ENCODE data around the gene PLCH1. TPM values are rescaled to one million over a fixed set of nuclear protein-coding genes. Genes with fewer than 3 reads are reported as not detected.

The PLCH1 gene
- total and polyA plus RNA-seq, 2 of the 13 experiments (the other 11 are each of a cell fraction or from before 2014, with no cell fraction given) = 2.0 to 3.0 TPM

GRCh38 chr3:155605571-155605970 is 139.3 kb downstream of the PLCH1 start (continued):
- TF ChIP-seq CEBPZ (IDR thresholded peaks at IDR 0.05; ENCODE audit: low read length) = no peak
- no peak for TF ChIP-seq ZNF543 (CRISPR knock-in tag; IDR thresholded peaks at IDR 0.05)
- peak; percentile 86 for TF ChIP-seq IRF2 (CRISPR knock-in tag; IDR thresholded peaks at IDR 0.05)
- TF ChIP-seq ZNF589 (CRISPR knock-in tag; conservative IDR thresholded peaks at IDR 0.05) = no peak
- no peak for TF ChIP-seq ZNF577 (CRISPR knock-in tag; IDR thresholded peaks at IDR 0.05; ENCODE audit: borderline replicate concordance, low read depth)
- TF ChIP-seq, protein P1, sequence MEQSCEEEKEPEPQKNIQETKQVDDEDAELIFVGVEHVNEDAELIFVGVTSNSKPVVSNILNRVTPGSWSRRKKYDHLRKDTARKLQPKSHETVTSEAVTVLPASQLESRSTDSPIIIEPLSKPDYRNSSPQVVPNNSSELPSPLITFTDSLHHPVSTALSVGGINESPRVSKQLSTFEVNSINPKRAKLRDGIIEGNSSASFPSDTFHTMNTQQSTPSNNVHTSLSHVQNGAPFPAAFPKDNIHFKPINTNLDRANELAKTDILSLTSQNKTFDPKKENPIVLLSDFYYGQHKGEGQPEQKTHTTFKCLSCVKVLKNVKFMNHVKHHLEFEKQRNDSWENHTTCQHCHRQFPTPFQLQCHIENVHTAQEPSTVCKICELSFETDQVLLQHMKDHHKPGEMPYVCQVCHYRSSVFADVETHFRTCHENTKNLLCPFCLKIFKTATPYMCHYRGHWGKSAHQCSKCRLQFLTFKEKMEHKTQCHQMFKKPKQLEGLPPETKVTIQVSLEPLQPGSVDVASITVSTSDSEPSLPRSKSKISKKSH (CRISPR knock-in tag; IDR thresholded peaks at IDR 0.05; ENCODE audit: borderline replicate concordance) = no peak
- no peak for TF ChIP-seq SP2 (CRISPR knock-in tag; IDR thresholded peaks at IDR 0.05)
- TF ChIP-seq, protein P2, sequence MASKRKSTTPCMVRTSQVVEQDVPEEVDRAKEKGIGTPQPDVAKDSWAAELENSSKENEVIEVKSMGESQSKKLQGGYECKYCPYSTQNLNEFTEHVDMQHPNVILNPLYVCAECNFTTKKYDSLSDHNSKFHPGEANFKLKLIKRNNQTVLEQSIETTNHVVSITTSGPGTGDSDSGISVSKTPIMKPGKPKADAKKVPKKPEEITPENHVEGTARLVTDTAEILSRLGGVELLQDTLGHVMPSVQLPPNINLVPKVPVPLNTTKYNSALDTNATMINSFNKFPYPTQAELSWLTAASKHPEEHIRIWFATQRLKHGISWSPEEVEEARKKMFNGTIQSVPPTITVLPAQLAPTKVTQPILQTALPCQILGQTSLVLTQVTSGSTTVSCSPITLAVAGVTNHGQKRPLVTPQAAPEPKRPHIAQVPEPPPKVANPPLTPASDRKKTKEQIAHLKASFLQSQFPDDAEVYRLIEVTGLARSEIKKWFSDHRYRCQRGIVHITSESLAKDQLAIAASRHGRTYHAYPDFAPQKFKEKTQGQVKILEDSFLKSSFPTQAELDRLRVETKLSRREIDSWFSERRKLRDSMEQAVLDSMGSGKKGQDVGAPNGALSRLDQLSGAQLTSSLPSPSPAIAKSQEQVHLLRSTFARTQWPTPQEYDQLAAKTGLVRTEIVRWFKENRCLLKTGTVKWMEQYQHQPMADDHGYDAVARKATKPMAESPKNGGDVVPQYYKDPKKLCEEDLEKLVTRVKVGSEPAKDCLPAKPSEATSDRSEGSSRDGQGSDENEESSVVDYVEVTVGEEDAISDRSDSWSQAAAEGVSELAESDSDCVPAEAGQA (IDR thresholded peaks at IDR 0.05; ENCODE audit: low read depth) = no peak
- TF ChIP-seq, protein P2 (CRISPR knock-in tag; IDR thresholded peaks at IDR 0.05; ENCODE audit: borderline replicate concordance) = no peak
- TF ChIP-seq RFXAP (CRISPR knock-in tag; IDR thresholded peaks at IDR 0.05; ENCODE audit: borderline replicate concordance) = 0 out of 2 replicates have a peak, but pooled peaks have one; percentile 68
- no peak for TF ChIP-seq ZNF768 (CRISPR knock-in tag; IDR thresholded peaks at IDR 0.05)
- no peak for TF ChIP-seq ZBTB7B (CRISPR knock-in tag; IDR thresholded peaks at IDR 0.05)
- TF ChIP-seq, protein P3, sequence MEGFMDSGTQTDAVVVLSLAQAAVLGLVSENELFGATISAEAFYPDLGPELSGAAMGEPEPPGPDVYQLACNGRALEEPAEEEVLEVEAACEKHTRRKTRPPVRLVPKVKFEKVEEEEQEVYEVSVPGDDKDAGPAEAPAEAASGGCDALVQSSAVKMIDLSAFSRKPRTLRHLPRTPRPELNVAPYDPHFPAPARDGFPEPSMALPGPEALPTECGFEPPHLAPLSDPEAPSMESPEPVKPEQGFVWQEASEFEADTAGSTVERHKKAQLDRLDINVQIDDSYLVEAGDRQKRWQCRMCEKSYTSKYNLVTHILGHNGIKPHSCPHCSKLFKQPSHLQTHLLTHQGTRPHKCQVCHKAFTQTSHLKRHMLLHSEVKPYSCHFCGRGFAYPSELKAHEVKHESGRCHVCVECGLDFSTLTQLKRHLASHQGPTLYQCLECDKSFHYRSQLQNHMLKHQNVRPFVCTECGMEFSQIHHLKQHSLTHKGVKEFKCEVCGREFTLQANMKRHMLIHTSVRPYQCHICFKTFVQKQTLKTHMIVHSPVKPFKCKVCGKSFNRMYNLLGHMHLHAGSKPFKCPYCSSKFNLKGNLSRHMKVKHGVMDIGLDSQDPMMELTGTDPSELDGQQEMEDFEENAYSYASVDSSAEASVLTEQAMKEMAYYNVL (CRISPR knock-in tag; IDR thresholded peaks at IDR 0.05; ENCODE audit: borderline replicate concordance) = peak; percentile 99
- TF ChIP-seq YEATS4 (CRISPR knock-in tag; IDR thresholded peaks at IDR 0.05; ENCODE audit: borderline replicate concordance) = peak; percentile 63; the same call in 1 of the 2 replicates
- TF ChIP-seq JUNB (CRISPR knock-in tag; IDR thresholded peaks at IDR 0.05; ENCODE audit: borderline replicate concordance) = no peak
- TF ChIP-seq ZNF274 (CRISPR knock-in tag; IDR thresholded peaks at IDR 0.05) = no peak
- no peak for TF ChIP-seq ZNF879 (CRISPR knock-in tag; IDR thresholded peaks at IDR 0.05)
- TF ChIP-seq ZNF432 (CRISPR knock-in tag; IDR thresholded peaks at IDR 0.05; ENCODE audit: borderline replicate concordance) = no peak

All from HepG2 (cell line).